ENCODE results near the gene ABHD17A.
"Not testable (repeated sequence)": the region's sequence is repeated elsewhere in the genome, so short reads cannot be mapped to it uniquely, and the experiment has no call there.

Gene ABHD17A

GRCh38 chr19:1881393-1882088 lies 3.8 kb downstream of the ABHD17A start:
- DNase-seq (ENCODE audit: low read depth) = not testable (repeated sequence)

DNA sequence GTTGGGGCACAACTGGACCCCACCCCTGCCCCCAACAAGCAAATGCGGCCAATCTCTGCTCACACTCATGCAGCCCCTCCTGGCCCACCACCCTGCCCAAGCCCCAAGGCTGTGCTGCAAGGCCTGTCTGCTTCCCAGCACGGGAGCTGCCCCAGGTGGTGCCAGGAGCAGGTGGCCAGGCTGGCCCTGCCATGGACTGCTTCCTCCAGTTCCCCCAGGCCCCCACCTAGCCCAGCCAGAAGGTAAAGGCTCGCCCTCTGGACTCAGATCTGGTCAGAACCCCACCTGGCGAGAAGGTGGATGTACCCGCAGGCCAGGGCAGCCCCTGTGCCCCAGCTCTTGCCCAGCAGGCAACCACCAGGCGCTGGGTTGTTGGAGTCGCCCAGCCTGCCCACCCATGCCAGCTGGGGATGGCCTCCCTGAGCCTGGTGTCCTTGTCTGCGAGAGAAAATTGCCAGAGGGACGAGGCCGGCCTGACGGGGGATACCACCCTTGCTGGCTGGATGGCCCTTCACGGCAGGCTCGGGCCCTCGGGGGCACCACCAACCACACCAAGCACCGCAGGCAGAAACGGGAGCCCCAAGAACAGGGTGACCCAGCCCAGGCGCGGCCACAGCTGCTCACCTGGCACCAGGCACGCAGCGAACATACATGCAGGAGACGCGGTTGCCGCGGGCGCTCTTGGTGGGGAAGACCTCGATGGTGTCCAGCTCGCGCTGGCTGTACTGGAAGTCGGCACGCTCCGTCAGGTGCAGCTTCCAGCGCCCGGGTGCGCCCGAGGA lies 4.5 kb downstream of the ABHD17A start:
- DNase-seq (ENCODE audit: low read depth) = no peak

- DNase-seq (ENCODE audit: low read depth) = not testable (repeated sequence)
Observed at GRCh38 chr19:1879982-1880381, 5.3 kb downstream of the ABHD17A start.

DNA sequence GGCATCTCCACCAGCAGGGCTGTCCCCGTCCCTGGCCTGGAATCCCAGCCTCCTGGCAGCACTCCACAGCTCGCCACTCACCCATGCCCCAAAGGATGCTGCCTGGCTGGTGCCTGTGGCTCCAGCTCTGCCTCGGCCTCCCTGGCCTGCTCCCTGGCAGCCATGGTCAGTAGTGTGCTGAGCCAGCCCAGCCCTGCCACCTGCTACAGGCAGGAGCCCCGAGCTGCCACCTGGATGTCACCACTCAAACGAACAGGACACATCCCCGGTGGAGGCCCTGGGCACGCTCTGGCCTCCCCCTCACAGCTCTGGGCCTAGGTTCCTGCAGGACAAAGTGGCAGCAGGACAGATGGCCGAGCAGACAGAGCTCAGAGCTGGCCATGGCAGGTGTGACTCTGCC lies 6.7 kb downstream of the ABHD17A start:
- DNase-seq (ENCODE audit: low read depth) = not testable (repeated sequence)

DNA sequence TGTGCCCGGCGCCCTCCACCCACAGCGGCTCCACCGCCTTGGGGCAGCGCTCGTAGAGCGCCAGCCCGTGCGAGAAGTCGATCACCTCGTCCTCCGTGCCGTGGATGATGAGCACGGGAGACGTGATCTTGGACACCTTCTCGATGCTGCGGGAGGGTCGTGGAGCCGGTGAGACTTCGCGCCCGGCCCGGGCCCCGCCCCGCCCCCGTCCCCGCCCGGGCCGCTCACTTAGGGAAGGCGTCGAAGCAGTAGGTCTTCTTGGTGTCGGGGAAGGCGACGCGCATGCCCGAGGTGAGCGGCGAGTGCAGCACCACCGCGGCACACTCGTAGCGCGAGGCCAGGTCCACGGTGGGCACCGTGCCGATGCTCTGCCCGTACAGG lies 8.0 kb downstream of the ABHD17A start:
- DNase-seq (ENCODE audit: low read depth) = not testable (repeated sequence)

- DNase-seq (ENCODE audit: low read depth) = not testable (repeated sequence)
Observed at GRCh38 chr19:1876496-1877279, 8.6 kb downstream of the ABHD17A start.

DNA sequence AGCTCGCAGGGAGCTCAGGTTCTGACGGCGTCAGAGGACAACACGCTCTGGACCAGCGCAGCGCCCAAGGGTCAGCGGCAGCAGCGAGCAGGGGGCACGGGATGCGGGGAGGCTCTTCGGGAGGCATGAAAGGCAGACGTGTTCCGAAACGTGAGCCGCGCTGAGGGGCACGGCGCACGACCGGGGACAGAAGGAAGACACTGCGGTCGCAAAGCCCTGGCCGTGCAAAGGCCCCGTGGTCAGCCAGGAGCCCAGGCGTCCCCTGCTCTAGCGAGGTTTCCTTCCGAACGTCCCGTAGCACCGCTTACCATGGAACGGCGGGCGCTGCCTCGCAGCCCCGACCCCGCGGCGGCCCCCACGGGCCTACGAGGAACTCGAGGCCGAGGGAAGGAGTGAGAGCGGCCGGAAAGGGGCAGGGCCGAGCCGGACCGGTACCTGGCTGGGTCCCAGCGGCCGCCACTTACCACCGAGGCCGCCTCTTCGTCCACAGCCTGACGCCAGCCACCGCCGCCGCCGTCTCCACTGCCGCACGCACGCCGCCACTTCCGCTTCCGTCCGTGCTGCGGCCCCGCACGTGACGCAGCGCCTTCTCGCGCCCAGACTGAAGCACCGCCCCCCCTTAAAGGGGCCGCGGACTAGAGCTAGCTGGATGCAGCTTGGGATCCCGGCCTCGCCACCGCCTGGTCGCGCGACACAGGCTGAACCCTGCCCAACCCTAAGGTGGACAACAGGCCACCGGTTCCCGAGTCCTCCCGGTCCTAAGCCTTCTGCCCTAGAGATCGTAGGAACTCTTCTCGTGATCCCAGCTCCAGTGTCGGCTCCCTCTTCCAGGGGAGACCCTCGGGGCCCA lies 9.4 kb downstream of the ABHD17A start:
- DNase-seq (ENCODE audit: low read depth) = peak; percentile 88

DNA sequence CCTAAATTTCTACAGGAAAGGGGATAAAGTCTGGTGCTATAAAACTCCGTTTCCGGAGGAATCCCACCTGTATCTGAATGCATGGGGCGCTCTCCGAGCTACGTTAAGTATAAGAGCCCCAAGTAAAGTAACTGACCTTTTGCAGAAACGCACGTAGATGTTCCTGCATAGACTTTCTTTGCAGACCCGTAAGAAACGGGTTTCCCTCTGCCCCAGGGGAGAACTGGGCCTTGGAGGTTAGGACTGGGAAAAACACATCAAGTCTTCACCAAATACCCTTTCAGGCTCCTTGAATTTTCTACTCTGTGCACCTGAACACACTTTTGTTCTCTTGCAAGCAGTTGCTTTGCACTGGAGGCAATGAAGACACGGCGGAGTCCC lies 10.0 kb downstream of the ABHD17A start:
- not testable (repeated sequence) for DNase-seq (ENCODE audit: low read depth)

DNA sequence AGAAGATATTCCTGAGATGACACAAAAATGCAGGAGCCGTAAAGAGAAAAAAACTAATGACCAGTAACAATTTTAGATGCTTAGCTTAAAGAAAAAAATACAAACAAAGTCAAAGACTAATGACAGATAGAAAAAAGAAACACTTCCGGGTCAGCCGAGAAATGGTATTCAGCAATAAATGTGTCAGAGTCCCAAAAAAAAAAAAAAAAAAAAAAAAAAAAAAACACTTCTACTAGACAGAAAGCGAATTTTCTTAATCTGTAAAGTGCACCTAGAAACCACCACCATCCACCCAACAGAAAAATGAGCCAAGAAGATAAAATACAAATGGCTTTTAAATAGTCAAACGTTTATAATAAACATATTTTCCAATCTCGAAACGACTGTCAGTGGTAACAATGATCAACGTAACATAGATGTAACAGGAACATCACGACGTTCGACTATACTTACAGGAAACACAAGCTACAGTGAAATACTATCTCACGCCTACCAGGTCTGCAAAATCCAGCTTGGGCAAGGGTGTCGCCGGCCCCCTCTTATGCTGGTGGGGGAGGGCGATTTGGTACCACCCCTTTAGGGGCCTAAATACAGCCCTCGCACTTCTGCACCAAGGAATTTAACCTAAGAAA lies 10.6 kb downstream of the ABHD17A start:
- DNase-seq (ENCODE audit: low read depth) = no peak

- DNase-seq (ENCODE audit: low read depth) = no peak
Observed at GRCh38 chr19:1873524-1874473, 11.5 kb downstream of the ABHD17A start.

GRCh38 chr19:1872807-1873523 lies 12.3 kb downstream of the ABHD17A start:
- no peak for DNase-seq (ENCODE audit: low read depth)

DNA sequence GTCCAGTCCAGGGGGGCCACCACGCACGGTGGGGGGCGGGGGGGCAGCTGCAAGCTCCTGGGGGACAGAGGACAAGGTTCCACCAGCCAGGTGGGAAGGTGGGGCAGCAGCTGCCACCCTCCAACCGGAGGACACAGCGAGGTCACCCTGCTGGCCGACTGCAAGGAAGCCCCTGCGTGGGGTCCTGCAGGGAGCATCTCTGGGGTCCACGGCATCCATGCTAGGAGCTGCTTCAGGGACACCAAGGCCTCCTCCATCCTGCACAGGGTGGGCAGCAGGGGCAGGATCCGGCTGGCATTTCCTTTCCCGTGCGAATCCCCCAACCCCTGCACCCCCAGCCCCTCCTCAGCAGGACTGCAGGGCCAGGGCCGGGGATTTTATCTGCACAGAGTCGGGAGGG lies 13.7 kb downstream of the ABHD17A start:
- DNase-seq (ENCODE audit: low read depth) = no peak

DNA sequence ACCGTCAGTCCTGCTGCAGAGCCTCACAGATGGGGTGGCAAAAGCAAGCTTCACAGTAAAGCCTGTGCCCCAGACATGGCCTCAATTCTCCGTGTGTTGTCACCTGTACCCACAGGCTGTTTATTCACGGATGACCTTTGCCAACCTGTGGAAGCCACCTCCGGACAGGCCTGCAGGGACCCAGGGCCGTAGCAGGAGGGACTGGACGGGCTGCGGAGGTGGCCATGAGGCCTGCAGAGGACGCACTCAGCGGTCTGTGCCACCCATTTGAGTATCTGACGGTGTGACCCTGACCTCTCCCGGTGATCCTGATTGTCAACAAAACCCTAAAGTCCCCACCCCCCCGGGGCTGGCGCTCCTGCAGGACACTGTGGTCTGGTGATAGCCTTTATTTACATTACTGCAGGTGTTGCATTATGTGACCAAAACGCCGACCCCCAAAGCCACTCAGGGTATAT lies 14.1 kb downstream of the ABHD17A start:
- no peak for DNase-seq (ENCODE audit: low read depth)

GRCh38 chr19:1868971-1869370 lies 16.3 kb downstream of the ABHD17A start:
- DNase-seq (ENCODE audit: low read depth) = no peak

DNA sequence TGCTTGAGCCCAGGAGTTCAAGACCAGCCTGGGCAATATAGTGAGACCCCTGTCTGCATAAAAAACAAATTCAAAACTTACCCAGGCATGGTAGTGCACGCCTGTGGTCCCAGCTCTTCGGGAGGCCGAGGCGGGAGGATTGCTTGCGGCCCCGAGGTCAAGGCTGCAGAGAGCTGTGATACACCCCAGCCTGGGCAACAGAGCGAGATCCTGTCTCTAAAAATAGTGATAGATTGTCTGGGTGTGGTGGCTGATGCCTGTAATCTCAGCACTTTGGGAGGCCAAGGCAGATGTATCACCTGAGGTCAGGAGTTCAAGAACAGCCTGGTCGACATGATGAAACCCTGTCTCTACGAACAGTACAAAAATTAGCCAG lies 18.0 kb downstream of the ABHD17A start:
- no peak for DNase-seq (ENCODE audit: low read depth)

DNA sequence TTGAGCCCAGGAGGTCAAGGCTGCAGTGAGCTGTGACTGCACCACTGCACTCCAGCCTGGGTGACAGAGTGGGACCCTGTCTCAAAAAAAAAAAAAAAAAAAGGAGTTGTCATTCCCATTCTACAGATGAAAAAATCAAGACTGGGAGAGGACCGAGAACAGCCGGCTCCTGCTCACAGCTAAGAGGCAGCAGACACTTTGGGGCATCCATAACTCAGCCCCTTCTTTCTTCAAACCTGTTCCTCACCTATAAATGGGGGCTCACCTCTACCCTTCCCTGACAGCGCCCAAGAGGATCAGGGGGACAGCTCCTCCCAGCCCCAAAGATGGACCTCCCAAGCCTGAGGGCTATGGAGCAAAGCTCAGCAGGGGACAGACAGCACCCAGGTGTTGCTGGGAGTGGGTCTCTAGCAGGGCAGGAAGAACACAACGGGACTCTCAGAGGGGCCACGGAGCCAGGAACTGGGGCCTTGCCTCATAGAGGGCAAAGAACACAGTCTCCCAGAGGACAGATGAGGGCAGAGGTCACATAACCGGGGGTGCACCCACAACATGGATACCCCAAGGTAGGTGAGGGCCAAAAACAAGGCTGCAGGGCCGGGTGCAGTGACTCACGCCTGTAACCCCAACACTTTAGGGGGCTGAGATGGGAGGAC lies 18.5 kb downstream of the ABHD17A start:
- DNase-seq (ENCODE audit: low read depth) = no peak

GRCh38 chr19:1865172-1866010 lies 19.9 kb downstream of the ABHD17A start:
- no peak for DNase-seq (ENCODE audit: low read depth)
